ENCODE data around the gene CCNK.

- TF ChIP-seq CTCF (IDR thresholded peaks at IDR 0.05 in 4 of 5, conservative IDR thresholded peaks at IDR 0.05 in 1 of 5) = no peak
- TF ChIP-seq POLR2A (IDR thresholded peaks at IDR 0.05) = no peak
Observed at GRCh38 chr14:99502989-99503421, 21.8 kb downstream of the CCNK start.
